ENCODE data around the gene SGF29. TPM values are rescaled to one million over a fixed set of nuclear protein-coding genes. Genes with fewer than 3 reads are reported as not detected.
"Not testable (repeated sequence)": the region's sequence is repeated elsewhere in the genome, so short reads cannot be mapped to it uniquely, and the experiment has no call there.

SGF29 gene
- total and polyA plus RNA-seq, 10 donors, result 22.9 to 35.1 (median 27.5) TPM

DNA sequence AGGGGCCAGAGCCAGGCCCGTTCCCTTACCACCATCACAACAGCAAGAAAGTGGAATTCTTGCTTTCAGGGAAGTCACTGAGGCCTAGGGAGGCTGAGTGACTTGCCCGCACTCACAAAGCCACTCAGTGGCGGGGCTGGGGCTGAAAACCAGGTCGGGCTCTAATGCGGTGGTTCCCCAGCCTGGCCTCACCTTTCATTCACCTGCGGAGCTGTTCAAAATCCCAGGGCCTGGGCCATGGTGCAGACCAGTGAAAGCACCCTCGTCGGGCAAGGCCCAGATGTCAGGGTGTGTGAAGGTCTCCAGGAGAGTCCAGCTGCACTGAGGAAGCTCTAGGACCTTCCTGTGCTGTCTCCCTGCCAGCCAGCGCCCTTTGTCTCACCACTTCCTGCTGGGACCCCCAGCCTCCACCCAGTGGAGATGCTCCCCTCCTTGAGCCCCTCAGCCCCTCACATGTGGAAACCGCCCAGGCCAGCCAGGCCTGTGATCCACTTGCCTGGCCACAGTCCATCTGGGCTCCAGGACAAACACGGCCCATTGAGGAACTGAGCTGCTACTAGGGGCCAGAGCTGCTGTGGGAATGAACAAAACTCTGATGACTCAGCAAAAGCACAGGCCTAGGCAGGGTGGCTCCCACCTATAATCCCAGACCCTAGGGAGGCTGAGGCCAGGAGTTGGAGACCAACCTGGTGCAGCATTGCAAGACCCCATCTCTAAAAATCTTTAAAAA is 55.3 kb downstream of the SGF29 start:
- Histone ChIP-seq H3K27ac (peak overlapping the region in 7 of 8 donors; percentile 43 to 85 (median 76)), H3K36me3 (peaks cover 0 to 45% (median 2%) of the 10 kb centered on the region in 6 donors), H3K4me1 (peaks cover 0 to 36% (median 20%) of the 10 kb centered on the region in 6 donors), H3K4me3 (peak overlapping the region in 6 of 8 donors; percentile 29 to 62 (median 41))
- 66 to 84% (median 76%) methylated on average over 8 to 10 of the region's 11 CpGs for WGBS, 5 donors
- peak; percentile 85 for DNase-seq
- peak in 2 of 3 donors; percentile 15 to 16 for TF ChIP-seq POLR2AphosphoS5 (IDR thresholded peaks at IDR 0.05)
- intact Hi-C loops (cut with DNase I; ENCODE audit: low total_unique reads); H3K27me3 ChIP-seq (replicated peaks in 1 of 7); H3K9me3 ChIP-seq: not testable (repeated sequence)

DNA sequence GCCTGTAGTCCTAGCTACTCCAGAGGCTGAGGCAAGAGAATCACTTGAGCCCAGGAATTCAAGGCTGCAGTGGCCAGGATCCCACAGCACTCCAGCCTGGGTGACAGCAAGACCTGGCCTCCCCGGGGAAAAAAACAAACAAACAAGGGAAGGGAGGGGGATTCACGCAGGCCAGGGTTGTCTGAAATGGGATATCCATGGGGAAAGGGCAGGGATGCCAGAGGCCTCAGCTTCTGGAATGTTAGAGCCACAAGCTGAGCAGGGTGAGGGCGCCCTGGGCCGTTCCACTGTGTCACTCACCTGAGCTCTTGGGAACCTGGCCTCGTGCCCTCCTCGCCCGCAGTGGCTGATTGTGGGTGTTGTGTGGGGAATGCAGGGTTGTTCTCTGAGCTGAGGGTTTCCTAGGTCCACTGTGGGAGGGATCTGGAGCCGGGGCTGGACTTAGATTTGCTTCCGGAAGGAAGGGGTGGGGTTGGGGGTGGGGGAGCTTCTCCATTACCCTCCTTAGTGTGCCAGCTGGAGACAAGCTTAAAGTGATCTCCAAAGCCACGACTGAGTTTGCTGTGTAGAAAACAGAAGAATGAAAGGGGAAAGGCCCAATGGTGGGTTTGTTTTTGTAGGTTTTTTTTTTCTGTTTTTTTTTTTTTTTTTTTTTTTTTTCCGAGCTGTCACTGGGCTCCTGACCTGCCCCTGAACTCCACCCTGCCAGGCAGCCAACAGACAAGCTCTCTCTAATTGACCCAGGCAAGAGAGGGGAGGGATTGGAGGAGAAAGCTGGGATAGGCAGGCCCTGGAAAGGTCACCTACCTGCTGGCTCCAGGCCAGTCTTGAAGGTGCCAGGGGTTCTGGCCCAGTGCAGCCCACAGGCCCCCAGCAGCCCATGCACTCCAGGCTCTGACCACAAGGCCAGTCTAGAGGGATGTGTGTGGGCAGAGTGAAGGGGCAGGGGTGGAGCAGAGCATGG is 56.2 kb downstream of the SGF29 start, which contains the start of gene SULT1A1:
TSS of gene SULT1A1 (minus strand) at position 414 of the 964 bp plus-strand sequence. CDS start 1,189 bp downstream, outside the sequence.
- TF ChIP-seq POLR2A (IDR thresholded peaks at IDR 0.05) (no peak), POLR2AphosphoS5 (IDR thresholded peaks at IDR 0.05) (peak in 1 of 3 donors; percentile 28)
- TF ChIP-seq, protein P1, sequence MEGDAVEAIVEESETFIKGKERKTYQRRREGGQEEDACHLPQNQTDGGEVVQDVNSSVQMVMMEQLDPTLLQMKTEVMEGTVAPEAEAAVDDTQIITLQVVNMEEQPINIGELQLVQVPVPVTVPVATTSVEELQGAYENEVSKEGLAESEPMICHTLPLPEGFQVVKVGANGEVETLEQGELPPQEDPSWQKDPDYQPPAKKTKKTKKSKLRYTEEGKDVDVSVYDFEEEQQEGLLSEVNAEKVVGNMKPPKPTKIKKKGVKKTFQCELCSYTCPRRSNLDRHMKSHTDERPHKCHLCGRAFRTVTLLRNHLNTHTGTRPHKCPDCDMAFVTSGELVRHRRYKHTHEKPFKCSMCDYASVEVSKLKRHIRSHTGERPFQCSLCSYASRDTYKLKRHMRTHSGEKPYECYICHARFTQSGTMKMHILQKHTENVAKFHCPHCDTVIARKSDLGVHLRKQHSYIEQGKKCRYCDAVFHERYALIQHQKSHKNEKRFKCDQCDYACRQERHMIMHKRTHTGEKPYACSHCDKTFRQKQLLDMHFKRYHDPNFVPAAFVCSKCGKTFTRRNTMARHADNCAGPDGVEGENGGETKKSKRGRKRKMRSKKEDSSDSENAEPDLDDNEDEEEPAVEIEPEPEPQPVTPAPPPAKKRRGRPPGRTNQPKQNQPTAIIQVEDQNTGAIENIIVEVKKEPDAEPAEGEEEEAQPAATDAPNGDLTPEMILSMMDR (IDR thresholded peaks at IDR 0.05 in 8 of 11, conservative IDR thresholded peaks at IDR 0.05 in 3 of 11), result no peak
- peak; percentile 90 for DNase-seq
- intact Hi-C loops (cut with DNase I; ENCODE audit: low total_unique reads), result no loop called here
- H3K36me3 ChIP-seq, result peaks cover 0 to 36% (median 2%) of the 10 kb centered on the region in 6 donors
- H3K4me1 ChIP-seq, result peaks cover 0 to 36% (median 20%) of the 10 kb centered on the region in 6 donors
- H3K27ac ChIP-seq, result peak within 1 kb of the TSS in 7 of 8 donors; percentile 43 to 85 (median 76)
- H3K27me3 ChIP-seq (replicated peaks in 1 of 7), result no peaks in the 10 kb centered on the region
- H3K4me3 ChIP-seq, result peak within 1 kb of the TSS in 6 of 8 donors; percentile 29 to 62 (median 41)
- 39 to 47% (median 44%) methylated on average over 10 to 11 of the region's 11 CpGs for WGBS, 5 donors
- no peaks in the 10 kb centered on the region for H3K9me3 ChIP-seq

DNA sequence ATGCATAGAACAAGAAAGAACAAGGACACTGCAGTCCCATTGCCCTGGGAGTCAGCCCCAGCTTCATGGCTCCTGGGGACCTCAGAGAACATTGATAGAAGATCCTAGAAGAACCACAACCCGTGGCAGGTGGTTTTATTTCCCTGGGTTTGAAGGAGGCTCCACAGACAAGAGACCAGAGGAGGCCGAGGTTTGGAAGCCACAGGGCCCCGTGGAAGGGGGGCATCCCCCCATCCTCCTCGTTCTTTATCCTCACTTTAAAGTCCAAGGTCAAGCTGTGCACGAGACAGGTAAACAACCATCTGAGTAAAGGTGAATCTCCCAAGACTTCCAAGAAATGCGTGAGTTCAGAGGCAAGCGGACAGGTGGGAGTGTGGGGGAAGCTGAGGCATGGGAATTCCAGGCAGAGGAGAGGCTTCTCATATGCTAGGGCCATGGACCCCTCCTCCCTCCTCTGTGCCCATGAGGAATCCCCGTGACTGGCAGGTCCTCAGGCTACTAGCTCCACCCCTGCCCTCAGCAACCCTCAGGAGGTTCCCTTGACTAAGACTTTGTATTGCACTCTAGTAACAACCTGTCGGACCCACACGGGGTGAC is 57.0 kb downstream of the SGF29 start:
- no peaks in the 10 kb centered on the region for H3K27me3 ChIP-seq (replicated peaks in 1 of 7)
- no peaks in the 10 kb centered on the region for H3K9me3 ChIP-seq
- peaks cover 0 to 28% (median 2%) of the 10 kb centered on the region in 6 donors for H3K36me3 ChIP-seq
- 70 to 81% (median 78%) methylated on average over 10 of the region's 10 CpGs for WGBS, 5 donors
- H3K4me1 ChIP-seq, result peaks cover 0 to 36% (median 20%) of the 10 kb centered on the region in 6 donors
- H3K27ac ChIP-seq, result peak overlapping the region in 7 of 8 donors; percentile 32 to 85 (median 76)
- TF ChIP-seq, protein P1 (IDR thresholded peaks at IDR 0.05 in 8 of 11, conservative IDR thresholded peaks at IDR 0.05 in 3 of 11), result no peak
- TF ChIP-seq POLR2A (IDR thresholded peaks at IDR 0.05), result no peak
- no peak for TF ChIP-seq POLR2AphosphoS5 (IDR thresholded peaks at IDR 0.05)
- intact Hi-C loops (cut with DNase I; ENCODE audit: low total_unique reads), result no loop called here
- peak overlapping the region in 1 of 8 donors; percentile 23 for H3K4me3 ChIP-seq
- DNase-seq, result peak; percentile 59

DNA sequence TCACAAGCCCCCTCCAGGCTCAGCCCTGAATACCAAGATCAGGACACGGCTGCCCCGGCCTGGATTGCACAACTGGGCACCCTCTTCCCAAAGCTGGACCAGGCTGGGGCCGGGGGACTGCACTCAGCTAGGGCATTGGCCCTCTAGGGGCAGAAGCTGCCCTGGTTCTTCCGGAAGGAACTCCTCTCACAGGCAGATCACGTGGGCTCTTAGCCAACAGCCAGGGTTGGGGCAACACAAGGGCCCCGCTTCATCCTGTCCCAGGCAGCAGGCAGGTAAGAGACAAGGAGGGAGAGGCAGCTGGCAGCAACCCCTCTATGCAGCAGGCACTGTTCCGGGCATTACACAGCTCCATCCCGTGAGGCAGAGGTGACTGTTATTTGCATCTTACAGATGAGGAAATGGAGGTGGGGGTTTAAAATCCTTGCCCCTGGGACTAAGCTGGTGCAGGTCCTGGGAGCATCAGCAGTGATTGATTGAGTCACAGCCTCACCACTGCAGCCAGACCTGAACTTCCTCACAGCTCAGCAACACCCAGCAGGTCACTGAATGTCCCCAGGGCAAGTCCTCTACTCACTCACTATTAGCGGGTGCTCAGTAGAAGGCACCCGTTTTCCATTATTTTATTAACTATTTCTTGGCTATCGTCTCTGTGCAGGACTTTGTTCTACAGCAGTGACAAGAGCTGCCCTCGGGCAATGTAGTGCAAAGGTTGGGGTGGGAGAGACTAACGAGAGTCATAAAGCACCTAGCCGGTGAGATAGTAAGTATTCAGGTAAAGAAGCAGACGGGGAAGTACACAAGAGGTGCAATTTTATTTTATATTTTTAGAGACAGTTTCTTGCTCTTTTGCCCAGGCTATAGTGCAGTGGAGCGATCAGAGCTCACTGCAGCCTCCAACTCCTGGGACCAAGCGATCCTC is 58.9 kb downstream of the SGF29 start:
- H3K27ac ChIP-seq; H3K4me3 ChIP-seq; H3K27me3 ChIP-seq (replicated peaks in 1 of 7); intact Hi-C loops (cut with DNase I; ENCODE audit: low total_unique reads); H3K9me3 ChIP-seq; DNase-seq: not testable (repeated sequence)
- WGBS, 5 donors, result no CpG with 5 or more reads among the region's 17 CpGs
- Histone ChIP-seq H3K36me3 (peaks cover 0 to 11% (median 2%) of the 10 kb centered on the region in 6 donors), H3K4me1 (peaks cover 0 to 53% (median 23%) of the 10 kb centered on the region in 6 donors)

DNA sequence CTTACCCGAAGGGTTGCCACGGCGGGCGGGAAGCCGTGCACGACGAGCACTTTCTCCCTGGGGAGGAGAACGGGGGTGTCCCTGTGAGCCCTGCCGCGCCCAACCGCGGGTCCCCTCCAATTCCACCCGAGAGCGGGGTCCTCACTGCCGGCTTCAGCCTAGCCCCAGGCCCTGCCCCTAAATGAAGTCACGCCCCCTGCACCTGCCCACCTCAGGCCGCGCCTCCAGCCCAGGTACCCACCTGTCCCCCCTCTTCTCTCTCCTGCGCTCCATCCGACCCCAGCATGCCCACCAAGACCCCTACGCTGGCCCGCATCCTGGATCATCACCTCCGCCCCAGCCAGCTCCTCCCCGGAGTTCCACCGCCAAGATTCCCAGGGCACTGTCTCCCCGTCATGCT is 60.2 kb downstream of the SGF29 start:
- H3K27me3 ChIP-seq (replicated peaks in 1 of 7); H3K9me3 ChIP-seq; H3K36me3 ChIP-seq; intact Hi-C loops (cut with DNase I; ENCODE audit: low total_unique reads); H3K27ac ChIP-seq; H3K4me3 ChIP-seq: not testable (repeated sequence)
- H3K4me1 ChIP-seq, result peaks cover 0 to 52% (median 23%) of the 10 kb centered on the region in 6 donors
- peak; percentile 71 for DNase-seq
- WGBS, 5 donors, result 43 to 100% (median 45%) methylated on average over 3 to 7 of the region's 26 CpGs; no CpG with 5 or more reads in 1 of the 5 donors

DNA sequence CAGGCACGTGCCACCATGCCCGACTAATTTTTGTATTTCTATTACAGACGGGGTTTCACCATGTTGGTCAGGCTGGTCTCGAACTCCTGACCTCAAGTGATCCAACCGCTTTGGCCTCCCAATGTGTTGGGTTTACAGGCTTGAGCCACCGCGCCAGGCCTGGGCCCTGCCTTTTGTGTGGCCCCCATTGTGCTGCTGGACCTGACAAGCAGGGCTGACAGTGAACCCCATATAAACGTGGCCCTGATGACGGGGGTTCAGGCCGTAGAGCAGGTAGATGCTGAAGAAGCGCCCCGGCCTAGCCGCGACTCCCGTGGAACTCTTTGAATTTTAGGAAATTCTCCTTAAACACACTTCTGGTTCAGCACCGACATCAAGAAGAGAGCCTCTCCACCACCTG is 60.8 kb downstream of the SGF29 start:
- H3K36me3 ChIP-seq; H3K27me3 ChIP-seq (replicated peaks in 1 of 7); H3K27ac ChIP-seq; H3K4me3 ChIP-seq; intact Hi-C loops (cut with DNase I; ENCODE audit: low total_unique reads); H3K9me3 ChIP-seq: not testable (repeated sequence)
- 81 to 91% (median 83%) methylated on average over 5 to 15 of the region's 16 CpGs for WGBS, 5 donors
- DNase-seq, result peak; percentile 61
- H3K4me1 ChIP-seq, result peaks cover 0 to 45% (median 18%) of the 10 kb centered on the region in 6 donors

Data from spleen (tissue), 11 donors.